ENCODE results near the gene STXBP1. TPM values are rescaled to one million over a fixed set of nuclear protein-coding genes. Genes with fewer than 3 reads are reported as not detected.
"Not testable (repeated sequence)": the region's sequence is repeated elsewhere in the genome, so short reads cannot be mapped to it uniquely, and the experiment has no call there.

Gene STXBP1
- total RNA-seq, 1 experiment from 2014 or later: 0.36 TPM

GRCh38 chr9:127574072-127574993, 37.7 kb upstream of the STXBP1 start:
- Histone ChIP-seq H3K36me3 (no peaks in the 10 kb centered on the region), H3K4me3 (no peak overlapping the region), H3K9me3 (no peaks in the 10 kb centered on the region), H3K27me3 (no peaks in the 10 kb centered on the region)
- peak; percentile 95 for DNase-seq

- no peak for DNase-seq
- Histone ChIP-seq H3K4me3 (no peak overlapping the region), H3K9me3 (no peaks in the 10 kb centered on the region), H3K36me3 (no peaks in the 10 kb centered on the region), H3K27me3 (no peaks in the 10 kb centered on the region)
These were observed 36.0 kb upstream of the STXBP1 start for GRCh38 chr9:127575875-127576778.

- H3K9me3 ChIP-seq, H3K27me3 ChIP-seq, DNase-seq, H3K4me3 ChIP-seq, H3K36me3 ChIP-seq: not testable (repeated sequence)
These were observed 34.9 kb upstream of the STXBP1 start for GRCh38 chr9:127577194-127577593.

- DNase-seq: no peak
- Histone ChIP-seq H3K9me3 (peaks cover 6% of the 10 kb centered on the region), H3K36me3 (no peaks in the 10 kb centered on the region), H3K4me3 (0 out of 2 replicates have a peak overlapping the region, but pooled peaks have one; percentile 6), H3K27me3 (no peaks in the 10 kb centered on the region)
These were observed 33.5 kb upstream of the STXBP1 start for GRCh38 chr9:127578627-127578951.

- Histone ChIP-seq H3K36me3 (no peaks in the 10 kb centered on the region), H3K27me3 (no peaks in the 10 kb centered on the region), H3K4me3 (peak overlapping the region; percentile 8), H3K9me3 (peaks cover 6% of the 10 kb centered on the region)
- DNase-seq: peak; percentile 99
These were observed 32.9 kb upstream of the STXBP1 start for GRCh38 chr9:127578952-127579853.

GRCh38 chr9:127580366-127580765, 31.7 kb upstream of the STXBP1 start:
- Histone ChIP-seq H3K36me3 (no peaks in the 10 kb centered on the region), H3K4me3 (no peak overlapping the region), H3K9me3 (peaks cover 6% of the 10 kb centered on the region), H3K27me3 (no peaks in the 10 kb centered on the region)
- no peak for DNase-seq

- no peak for DNase-seq
- Histone ChIP-seq H3K9me3 (peaks cover 6% of the 10 kb centered on the region), H3K4me3 (no peak overlapping the region), H3K36me3 (no peaks in the 10 kb centered on the region), H3K27me3 (no peaks in the 10 kb centered on the region)
These were observed 31.1 kb upstream of the STXBP1 start for GRCh38 chr9:127580879-127581475.

- H3K9me3 ChIP-seq, H3K27me3 ChIP-seq, H3K36me3 ChIP-seq, DNase-seq, H3K4me3 ChIP-seq: not testable (repeated sequence)
These were observed 27.6 kb upstream of the STXBP1 start for GRCh38 chr9:127584474-127584805.

- no peaks in the 10 kb centered on the region for H3K27me3 ChIP-seq
- H3K4me3 ChIP-seq: no peak overlapping the region
- H3K9me3 ChIP-seq: peaks cover 6% of the 10 kb centered on the region
- no peak for DNase-seq
- no peaks in the 10 kb centered on the region for H3K36me3 ChIP-seq
These were observed 26.8 kb upstream of the STXBP1 start for GRCh38 chr9:127585161-127585819.

- no peak for DNase-seq
- Histone ChIP-seq H3K36me3 (no peaks in the 10 kb centered on the region), H3K27me3 (no peaks in the 10 kb centered on the region), H3K9me3 (peaks cover 6% of the 10 kb centered on the region), H3K4me3 (no peak overlapping the region)
These were observed 26.0 kb upstream of the STXBP1 start for GRCh38 chr9:127586096-127586495.

- H3K9me3 ChIP-seq: peaks cover 6% of the 10 kb centered on the region
- DNase-seq: peak; percentile 67
- H3K4me3 ChIP-seq: no peak overlapping the region
- no peaks in the 10 kb centered on the region for H3K36me3 ChIP-seq
- no peaks in the 10 kb centered on the region for H3K27me3 ChIP-seq
These were observed 25.5 kb upstream of the STXBP1 start for GRCh38 chr9:127586537-127586936.

GRCh38 chr9:127587966-127588365, 24.1 kb upstream of the STXBP1 start:
- H3K36me3 ChIP-seq: no peaks in the 10 kb centered on the region
- no peak overlapping the region for H3K4me3 ChIP-seq
- DNase-seq: no peak
- no peaks in the 10 kb centered on the region for H3K27me3 ChIP-seq
- H3K9me3 ChIP-seq: peaks cover 2% of the 10 kb centered on the region

- Histone ChIP-seq H3K4me3 (no peak overlapping the region), H3K27me3 (no peaks in the 10 kb centered on the region), H3K36me3 (no peaks in the 10 kb centered on the region), H3K9me3 (no peaks in the 10 kb centered on the region)
- DNase-seq: no peak
These were observed 23.2 kb upstream of the STXBP1 start for GRCh38 chr9:127588740-127589506.

- peak; percentile 57 for DNase-seq
- no peaks in the 10 kb centered on the region for H3K9me3 ChIP-seq
- no peaks in the 10 kb centered on the region for H3K36me3 ChIP-seq
- H3K27me3 ChIP-seq: no peaks in the 10 kb centered on the region
- H3K4me3 ChIP-seq: no peak overlapping the region
These were observed 22.1 kb upstream of the STXBP1 start for GRCh38 chr9:127589955-127590370.

- Histone ChIP-seq H3K27me3 (no peaks in the 10 kb centered on the region), H3K9me3 (no peaks in the 10 kb centered on the region), H3K36me3 (no peaks in the 10 kb centered on the region), H3K4me3 (no peak overlapping the region)
- DNase-seq: no peak
These were observed 16.5 kb upstream of the STXBP1 start for GRCh38 chr9:127595611-127596010.
